ENCODE data around the gene WDR70.
A peak's percentile ranks its signal among the peaks of the same experiment; 100 is the strongest.
"Not testable (repeated sequence)": the region's sequence is repeated elsewhere in the genome, so short reads cannot be mapped to it uniquely, and the experiment has no call there.

Gene WDR70

DNA sequence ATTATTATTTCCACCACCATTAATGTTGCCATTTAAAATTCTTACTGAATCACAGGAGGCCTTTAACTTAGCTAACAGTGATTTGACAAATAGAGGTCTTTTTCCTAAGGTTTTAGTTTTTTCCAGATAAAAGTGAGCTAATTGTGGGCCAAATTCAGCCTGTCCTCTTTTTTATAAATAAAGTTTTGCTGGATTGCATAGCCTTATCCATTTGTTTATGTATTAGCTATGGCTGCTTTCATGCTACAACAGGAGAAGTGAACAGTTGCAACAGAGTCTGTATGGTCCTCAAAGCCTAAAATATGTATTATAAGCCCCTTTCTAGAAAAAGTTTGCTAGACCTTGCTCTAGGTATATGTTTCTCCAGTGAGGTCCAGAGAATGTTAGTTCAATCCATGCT lies 288.3 kb downstream of the WDR70 start:
- intact Hi-C loops (cut with DNase I), result no loop called here
- no peak for DNase-seq

DNA sequence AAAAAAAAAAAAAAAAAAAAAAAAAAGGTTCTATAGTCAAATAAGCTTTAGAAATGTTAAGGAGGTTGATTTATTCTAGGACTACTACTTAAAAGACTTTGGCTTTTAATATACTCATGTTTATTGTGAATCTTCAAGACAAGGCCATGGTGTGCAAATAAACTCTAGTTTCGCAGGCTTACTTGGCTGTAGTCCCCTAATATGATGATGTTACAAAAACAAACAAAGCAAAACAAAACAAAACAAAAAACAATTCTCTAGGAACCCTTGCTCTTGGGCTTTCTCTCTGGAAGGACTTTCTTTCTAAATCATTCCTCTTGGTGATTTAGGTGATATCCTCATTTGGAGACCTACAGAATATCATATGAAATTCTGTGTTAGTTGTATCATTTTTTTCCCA lies 288.7 kb downstream of the WDR70 start:
- no peak for DNase-seq
- intact Hi-C loops (cut with DNase I), result no loop called here

DNA sequence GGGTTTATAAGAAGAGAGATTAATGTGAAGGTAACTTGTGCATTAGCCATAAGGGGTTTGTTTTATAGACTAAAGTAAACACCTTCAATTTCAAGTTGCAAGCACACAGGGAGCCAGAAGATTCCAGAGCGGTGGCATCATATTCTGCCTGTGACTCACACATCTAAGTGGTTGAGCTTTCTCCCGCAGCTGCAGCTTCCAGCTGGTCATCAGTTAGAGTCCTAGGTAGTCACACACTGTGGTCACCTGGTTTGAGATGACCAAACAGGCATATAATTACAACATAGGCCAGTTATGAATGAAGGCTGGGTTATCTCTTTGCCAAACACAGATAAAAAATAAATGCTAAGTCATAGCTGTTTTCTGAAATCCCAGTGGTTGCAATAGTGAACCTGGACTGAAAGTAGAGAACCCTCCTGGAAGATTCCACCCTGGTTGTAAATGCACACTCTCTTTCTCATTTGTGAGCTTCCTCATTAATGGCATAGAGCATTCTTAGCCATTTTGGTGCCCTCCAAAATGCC lies 289.5 kb downstream of the WDR70 start:
- intact Hi-C loops (cut with DNase I), result no loop called here
- DNase-seq, result peak in 2 of 10 donors; percentile 29 to 43

DNA sequence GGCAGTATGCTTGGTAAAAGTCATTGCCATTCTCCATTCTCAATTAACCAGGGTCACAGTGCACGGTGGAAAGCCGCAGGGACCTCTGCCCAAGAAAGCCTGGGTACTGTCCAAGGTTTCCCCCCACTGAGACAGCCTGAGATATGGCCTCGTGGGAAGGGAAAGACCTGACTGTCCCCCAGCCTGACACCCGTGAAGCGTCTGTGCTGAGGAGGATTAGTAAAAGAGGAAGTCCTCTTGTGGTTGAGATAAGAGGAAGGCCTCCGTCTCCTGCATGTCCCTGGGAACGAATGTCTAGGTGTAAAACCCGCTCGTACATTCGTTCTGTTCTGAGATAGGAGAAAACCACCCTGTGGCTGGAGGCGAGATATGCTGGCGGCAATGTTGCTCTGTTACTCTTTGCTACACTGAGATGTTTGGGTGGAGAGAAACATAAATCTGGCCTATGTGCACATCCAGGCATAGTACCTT lies 293.0 kb downstream of the WDR70 start:
- DNase-seq; intact Hi-C loops (cut with DNase I): not testable (repeated sequence)

DNA sequence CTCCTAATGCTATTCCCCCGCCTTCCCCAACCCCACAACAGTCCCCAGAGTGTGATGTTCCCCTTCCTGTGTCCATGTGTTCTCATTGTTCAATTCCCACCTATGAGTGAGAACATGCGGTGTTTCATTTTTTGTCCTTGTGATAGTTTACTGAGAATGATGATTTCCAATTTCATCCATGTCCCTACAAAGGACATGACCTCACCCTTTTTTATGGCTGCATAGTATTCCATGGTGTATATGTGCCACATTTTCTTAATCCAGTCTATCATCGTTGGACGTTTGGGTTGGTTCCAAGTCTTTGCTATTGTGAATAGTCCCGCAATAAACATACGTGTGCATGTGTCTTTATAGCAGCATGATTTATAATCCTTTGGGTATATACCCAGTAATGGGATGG lies 295.2 kb downstream of the WDR70 start:
- intact Hi-C loops (cut with DNase I); DNase-seq: not testable (repeated sequence)

DNA sequence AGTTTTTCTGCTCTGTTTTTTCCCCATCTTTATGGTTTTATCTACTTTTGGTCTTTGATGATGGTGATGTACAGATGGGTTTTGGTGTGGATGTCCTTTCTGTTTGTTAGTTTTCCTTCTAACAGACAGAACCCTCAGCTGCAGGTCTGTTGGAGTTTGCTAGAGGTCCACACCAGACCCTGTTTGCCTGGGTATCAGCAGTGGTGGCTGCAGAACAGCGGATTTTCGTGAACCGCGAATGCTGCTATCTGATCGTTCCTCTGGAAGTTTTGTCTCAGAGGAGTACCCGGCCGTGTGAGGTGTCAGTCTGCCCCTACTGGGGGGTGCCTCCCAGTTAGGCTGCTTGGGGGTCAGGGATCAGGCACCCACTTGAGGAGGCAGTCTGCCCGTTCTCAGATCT lies 300.2 kb downstream of the WDR70 start:
- DNase-seq; intact Hi-C loops (cut with DNase I): not testable (repeated sequence)

DNA sequence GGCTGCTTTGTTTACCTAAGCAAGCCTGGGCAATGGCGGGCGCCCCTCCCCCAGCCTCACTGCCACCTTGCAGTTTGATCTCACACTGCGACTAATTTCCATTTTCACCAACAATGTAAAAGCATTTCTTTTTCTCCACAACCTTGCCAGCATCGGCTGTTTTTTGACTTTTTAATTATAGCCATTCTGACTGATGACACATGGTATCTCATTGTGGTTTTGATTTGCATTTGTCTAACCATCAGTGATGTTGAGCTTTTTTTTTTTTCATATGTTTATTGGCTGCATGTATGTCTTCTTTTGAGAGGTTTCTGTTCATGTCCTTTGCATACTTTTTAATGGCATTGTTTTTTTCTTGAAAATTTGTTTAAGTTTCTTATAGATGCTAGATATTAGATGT lies 300.8 kb downstream of the WDR70 start:
- DNase-seq; intact Hi-C loops (cut with DNase I): not testable (repeated sequence)

DNA sequence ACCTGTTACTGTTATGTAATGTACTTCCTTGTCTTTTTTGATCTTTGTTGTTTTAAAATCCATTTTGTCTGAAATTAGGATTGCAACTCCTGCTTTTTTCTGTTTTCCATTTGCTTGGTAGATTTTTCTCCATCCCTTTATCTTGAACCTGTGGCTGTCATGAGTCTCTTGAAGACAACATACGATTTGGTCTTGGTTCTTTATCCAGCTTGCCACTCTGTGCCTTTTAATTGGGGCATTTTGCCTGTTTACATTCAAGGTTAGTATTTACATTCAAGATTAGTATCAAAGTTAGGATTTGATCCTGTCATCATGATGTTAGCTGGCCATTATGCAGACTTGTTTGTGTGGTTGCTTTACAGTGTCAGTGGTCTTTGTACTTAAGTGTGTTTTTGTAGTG lies 304.0 kb downstream of the WDR70 start:
- DNase-seq, result no peak
- intact Hi-C loops (cut with DNase I), result no loop called here

DNA sequence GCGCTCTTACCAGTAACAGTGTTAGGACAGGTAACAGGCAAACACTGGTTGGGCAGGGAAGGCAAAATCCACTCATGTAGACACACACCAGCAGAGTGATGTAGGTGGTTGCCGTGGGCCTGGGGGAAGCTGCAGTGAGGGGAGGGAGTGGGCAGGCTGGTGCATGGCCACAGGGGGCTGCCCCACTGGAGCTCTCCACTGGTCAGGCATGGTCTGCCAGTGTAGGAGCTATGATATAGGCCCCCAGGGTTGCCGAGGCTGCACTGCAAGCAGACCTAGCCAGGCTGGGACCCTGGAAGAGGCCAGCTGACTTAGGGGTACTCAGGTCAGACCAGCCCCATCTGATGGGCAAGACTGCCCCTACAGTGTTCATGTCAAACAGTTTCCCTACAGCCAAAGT lies 306.1 kb downstream of the WDR70 start:
- no peak for DNase-seq
- intact Hi-C loops (cut with DNase I), result no loop called here

DNA sequence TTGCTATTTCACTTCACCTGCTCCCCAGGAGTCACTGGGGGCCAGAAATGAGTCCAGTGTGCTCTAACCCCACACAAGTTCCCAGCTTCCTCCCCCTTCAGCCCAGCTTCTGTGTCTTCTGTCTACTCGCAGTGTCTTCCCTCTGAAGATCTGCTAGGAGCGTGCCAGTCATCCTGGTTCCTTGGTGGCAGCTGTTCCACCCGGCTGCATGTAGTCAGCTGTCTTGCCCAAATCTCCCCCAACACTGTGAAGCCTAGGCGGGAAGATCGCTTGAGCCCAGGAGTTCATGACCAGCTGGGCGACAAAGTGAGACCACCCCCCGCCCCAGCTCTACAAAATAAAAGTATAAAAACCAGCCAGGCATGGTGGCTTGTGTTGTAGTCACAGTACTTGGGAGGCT lies 306.7 kb downstream of the WDR70 start:
- intact Hi-C loops (cut with DNase I), result no loop called here
- no peak for DNase-seq

DNA sequence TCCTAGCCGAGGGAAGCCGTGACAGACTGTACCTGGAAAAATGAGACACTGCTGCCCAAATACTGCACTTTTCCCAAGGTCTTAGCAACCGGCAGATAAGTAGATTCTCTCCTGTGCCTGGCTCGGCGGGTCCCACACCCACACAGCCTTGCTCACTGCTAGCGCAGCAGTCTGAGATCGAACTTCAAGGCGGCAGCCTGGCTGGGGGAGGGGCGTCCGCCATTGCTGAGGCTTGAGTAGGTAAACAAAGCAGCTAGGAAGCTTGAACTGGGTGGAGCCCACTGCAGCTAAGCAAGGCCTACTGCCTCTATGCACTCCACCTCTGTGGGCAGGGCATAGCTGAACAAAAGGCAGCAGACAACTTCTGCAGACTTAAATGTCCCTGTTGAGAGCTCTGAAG lies 309.8 kb downstream of the WDR70 start:
- DNase-seq, result peak in 1 of 10 donors; percentile 60
- intact Hi-C loops (cut with DNase I), result not testable (repeated sequence)

DNA sequence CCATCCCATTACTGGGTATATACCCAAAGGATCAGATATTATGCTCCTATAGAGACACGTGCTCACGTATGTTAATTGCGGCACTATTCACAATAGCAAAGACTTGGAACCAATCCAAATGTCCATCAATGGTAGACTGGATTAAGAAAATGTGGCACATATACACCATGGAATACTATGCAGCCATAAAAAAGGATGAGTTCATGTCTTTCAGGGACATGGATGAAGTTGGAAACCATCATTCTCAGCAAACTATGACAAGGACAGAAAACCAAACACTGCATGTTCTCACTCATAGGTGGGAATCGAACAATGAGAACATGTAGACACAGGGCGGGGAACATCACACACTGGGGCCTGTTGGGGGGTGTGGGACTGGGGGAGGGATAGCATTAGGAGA lies 315.2 kb downstream of the WDR70 start:
- DNase-seq; intact Hi-C loops (cut with DNase I): not testable (repeated sequence)

DNA sequence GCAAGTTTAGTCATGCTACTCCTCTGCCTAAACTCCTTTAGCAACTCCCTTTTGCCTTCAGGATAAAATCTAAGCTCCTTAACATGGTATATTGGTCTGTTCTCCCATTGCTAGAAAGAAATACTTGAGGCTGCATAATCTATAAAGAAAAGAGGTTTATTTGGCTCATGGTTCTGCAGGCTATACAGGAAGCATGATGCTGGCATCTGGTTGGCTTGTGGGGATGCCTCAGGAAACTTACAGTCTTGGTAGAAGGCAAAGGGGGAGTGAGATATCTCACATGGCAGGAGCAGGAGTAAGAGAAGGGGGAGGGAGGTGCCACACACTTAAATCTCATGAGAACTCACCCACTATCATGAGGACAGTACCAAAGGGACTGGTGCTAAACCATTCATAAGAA lies 315.7 kb downstream of the WDR70 start:
- no peak for DNase-seq
- intact Hi-C loops (cut with DNase I), result no loop called here

DNA sequence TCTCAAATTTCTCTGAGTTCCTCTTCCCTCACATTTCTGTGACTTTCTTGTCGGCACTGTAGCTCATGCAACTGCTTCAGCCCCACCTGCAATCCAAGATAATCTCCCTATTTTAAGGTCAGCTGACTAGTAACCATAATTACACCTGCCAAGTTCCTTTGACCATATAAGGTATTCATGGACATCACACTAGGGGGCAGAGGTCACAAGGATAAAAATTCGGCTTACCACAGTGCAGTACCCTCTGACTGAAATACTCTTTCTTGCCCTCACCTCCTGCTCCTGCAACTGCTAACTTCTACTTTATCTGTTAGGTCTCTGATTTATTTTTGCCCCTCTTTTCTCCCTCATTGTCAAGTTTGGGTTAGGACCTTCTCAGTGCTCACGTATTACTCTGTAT lies 316.5 kb downstream of the WDR70 start:
- DNase-seq, result no peak
- intact Hi-C loops (cut with DNase I), result no loop called here

DNA sequence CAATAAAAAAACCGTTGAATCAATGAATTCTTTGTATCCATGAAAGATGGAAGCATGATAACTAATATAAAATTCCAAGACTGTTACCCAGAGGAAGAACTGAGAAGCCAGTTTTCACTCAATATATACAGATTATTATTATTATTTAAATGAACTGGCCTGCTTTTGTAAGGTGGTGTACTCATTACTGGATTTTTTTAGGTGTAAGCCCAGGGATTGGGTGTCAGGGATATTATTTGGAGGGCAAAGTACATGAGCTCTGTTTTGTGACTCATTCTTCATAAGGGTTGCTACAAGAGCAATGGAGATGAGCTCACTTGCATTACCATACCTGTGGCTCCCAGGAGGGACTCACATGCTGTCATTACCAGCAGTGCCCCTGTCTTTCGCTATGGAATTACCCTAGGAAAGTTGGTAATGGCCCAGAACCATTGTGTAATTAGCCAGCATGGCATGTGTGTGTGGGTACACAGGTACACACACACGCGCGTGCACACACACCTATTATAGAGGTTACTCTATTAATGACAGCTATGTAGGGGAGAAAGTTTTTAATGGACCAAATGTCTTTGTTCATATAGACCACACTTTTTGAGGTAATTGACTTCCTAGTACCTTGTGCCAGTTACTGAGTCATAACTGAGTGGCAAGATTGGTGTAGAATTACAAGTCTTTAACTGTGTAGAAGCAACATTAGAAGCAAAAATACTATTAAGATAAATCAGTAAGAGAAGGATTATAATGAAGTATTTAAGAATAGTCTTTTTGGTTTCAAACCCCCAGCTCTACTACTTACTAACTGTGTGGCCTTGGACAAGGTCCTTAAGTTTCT lies 317.3 kb downstream of the WDR70 start:
- DNase-seq, result no peak
- intact Hi-C loops (cut with DNase I), result no loop called here

DNA sequence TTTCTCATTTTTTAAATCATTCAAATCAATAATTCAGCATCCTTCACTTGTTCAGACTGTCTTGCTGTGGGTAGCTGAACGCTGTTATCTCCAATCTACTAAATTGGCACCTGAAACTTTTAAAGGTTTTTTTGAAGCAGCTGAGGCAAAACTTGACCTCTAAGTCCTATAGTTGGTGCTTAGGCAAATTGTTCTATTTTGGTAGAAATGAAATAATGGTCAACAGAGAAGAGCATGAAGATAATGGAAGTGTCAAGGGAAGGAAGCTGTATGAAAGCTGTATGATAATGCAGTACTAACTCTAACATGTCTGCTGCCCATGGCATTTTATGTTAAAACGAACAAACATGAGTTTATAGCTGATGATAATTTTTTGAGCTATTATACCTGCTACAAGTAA lies 322.8 kb downstream of the WDR70 start:
- DNase-seq, result no peak
- intact Hi-C loops (cut with DNase I), result no loop called here

DNA sequence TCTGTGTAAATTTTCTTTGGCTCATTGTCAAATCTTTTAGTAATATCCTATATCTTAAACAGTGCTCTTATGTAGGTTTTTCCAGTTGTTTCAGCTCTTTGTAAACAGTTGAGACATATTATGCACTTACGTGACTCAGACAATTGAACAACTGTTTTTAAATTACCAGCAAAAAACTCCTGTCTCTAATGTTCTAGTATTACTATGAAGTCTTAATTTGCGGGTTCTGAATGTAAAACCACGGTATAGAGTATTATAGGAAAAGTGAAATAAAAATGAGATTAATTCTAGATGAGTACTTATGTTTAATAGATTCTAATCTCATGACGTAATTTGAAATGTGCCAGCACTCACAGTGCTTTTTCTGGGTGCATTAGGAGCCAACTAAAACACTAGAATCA lies 324.7 kb downstream of the WDR70 start:
- intact Hi-C loops (cut with DNase I), result no loop called here
- no peak for DNase-seq

DNA sequence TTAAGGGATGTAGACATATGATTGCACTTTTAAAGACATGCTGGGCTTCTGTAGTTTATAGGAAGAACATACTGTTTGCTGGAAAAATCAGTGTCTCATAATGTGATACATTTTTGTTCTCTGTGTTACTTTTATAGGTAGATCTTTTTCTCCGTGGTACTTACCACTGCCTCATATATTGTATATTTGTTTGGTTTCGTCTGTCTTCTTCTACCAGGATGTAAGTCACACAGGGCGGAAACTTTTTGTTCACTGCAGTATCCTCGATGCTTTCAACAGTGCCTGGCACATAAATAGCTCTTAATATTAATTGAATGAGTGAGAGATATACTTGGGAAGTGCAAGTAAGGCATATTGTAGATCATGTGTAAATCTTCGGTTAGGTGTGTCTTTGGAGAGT lies 325.3 kb downstream of the WDR70 start:
- intact Hi-C loops (cut with DNase I), result no loop called here
- DNase-seq, result no peak

DNA sequence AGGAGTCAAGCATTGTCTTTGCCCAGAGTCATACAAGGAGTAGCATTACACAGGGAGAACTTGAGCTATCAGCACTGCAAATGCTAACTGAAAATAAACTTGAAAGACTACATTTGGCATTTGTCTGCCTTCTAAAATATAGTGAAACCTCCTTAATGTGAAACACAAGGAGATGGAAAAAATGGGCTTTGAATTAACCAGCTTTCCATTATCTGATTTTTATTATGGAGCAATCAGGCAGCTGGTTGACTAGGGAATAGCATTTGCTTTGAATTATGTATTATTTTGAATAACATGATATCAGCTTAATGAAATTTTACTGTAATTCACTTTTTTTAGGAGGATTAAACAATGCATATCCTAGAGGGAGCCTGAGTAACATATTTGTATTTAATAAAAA lies 329.9 kb downstream of the WDR70 start:
- no peak for DNase-seq
- intact Hi-C loops (cut with DNase I), result no loop called here

DNA sequence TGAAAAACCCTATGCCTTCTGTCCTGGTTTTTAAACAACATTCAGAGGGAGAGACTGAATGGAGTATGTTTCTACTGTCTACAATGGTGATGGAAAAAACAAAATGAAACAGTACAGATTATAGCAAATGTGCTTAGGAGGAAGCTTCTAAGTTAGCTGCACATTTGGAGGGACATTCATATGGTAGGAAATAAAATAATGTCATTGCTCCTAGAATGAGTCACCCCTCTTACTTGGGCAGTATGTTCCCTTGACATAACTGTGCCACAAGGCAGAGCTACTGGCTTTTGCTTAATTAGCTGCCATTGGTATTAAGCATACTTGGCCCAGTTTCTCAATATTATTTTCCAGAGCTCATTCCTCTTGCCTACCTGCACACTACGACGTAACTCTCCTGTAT lies 331.8 kb downstream of the WDR70 start:
- intact Hi-C loops (cut with DNase I), result no loop called here
- no peak for DNase-seq

DNA sequence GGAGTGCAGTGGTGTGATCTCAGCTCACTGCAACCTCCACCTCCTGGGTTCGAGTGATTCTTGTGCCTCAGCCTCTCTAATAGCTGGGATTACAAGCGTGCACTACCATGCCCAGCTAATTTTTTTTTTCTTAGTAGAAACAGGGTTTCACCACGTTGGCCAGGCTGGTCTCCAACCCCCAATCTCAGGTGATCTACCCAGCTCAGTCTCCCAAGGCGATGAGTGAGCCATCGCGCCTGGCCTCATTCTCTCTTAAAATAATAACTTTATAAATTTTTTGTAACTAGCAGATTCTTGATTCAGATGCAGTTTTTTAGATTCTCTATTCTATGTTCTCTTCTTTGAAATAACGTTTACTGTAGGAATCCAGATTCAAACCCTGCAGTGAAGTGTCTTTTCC lies 333.6 kb downstream of the WDR70 start:
- peak in 1 of 10 donors; percentile 66 for DNase-seq
- intact Hi-C loops (cut with DNase I), result no loop called here

DNA sequence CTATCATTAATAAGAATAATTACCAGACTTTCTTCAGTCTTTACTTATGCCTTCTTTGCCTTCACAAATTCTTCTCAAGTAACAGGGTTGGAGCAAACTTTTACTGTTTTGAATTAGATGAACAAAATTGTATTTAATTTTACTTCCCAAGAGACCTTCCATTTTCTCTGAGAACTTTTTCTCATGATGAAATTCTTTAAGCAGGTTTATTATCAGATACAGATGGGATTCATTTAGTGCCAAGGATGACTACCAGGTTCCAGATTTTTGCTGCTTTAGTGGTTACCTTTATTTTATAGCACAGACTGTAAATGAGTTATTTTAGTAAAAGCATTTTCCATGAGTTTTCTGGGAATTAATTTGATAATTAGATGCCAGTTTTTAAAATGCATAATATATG lies 335.6 kb downstream of the WDR70 start:
- DNase-seq, result no peak
- intact Hi-C loops (cut with DNase I), result no loop called here

Data from posterior cingulate gyrus (tissue), 11 donors.